Ovary (tissue), 9 donors: ENCODE data around the gene TRIO. TPM values are rescaled to one million over a fixed set of nuclear protein-coding genes. Genes with fewer than 3 reads are reported as not detected.

Experiments used
- DNase-seq, 5 donors: peaks; one replicate each; pipeline ENCODE4 v3.0.0-alpha.2; 2019 to 2020
- H3K27ac ChIP-seq, 2 donors: fragments of 200-600 bp; one replicate each; pipeline versions ENCODE4 v1.5.1 to v1.8.0; 2019 to 2022
- H3K27me3 ChIP-seq: fragments of 200-600 bp; one replicate; pipeline ENCODE4 v1.8.0; 2022
- H3K36me3 ChIP-seq: fragments of 200-600 bp; sonication (generic); one replicate; pipeline ENCODE4 v1.5.1; 2019
- H3K4me1 ChIP-seq: one replicate; pipeline ENCODE4 v1.8.1; 2013; ENCODE audit warnings: mild to moderate bottlenecking, moderate library complexity; ENCODE audit not compliant: insufficient read depth
- H3K4me3 ChIP-seq: fragments of 200-600 bp; sonication (generic); one replicate; pipeline ENCODE4 v1.5.1; 2017
- H3K9me3 ChIP-seq, 2 donors: fragments of 200-600 bp in 1 of 2; sonication (generic) in 1 of 2; one replicate each; pipeline versions ENCODE4 v1.5.1 to v1.8.1; 2013 to 2019; ENCODE audit warnings: mild to moderate bottlenecking in 1 of 2, moderate library complexity in 1 of 2
- EP300 ChIP-seq: sonication (generic); formaldehyde crosslinking; IDR thresholded peaks from one replicate; pipeline ENCODE4 v1.6.1; 2017; ENCODE audit warnings: antibody characterized with exemption
- POLR2A ChIP-seq: fragments of 450-650 bp; IDR thresholded peaks from one replicate; pipeline ENCODE4 v1.6.1; 2017; ENCODE audit warnings: antibody characterized with exemption, mild to moderate bottlenecking, moderate library complexity
- WGBS, 3 donors: extraction: QIAGEN DNeasy Blood & Tissue Kit in 1 of 3; methylation state at CpG; one replicate each; pipeline versions ENCODE4 v1.1.5 to v1.1.7; 2013 to 2017; 5-methylcytosine and 5-hydroxymethylcytosine counted together
- intact Hi-C, 4 donors: fragments of 100-400 bp; cut with DNase I; formaldehyde crosslinking; loops; one replicate each; pipeline versions ENCODE4 v1.11.0 to v1.15.1; 2022 to 2023
- polyA plus RNA-seq, 2 donors: library from polyadenylated mRNA; stranded (reverse); fragments of 200-250 nt in 1 of 2; fragments of 350-450 nt in 1 of 2; fragmentation: Illumina TruSeq in 1 of 2; extraction: RNeasy Lipid Tissue Mini Kit (QIAGEN cat#74804) in 1 of 2; gene quantifications; one replicate each; pipeline ENCODE4 v1.2.3, GENCODE V29; 2013 to 2014
- total RNA-seq, 7 donors: library from RNA; depleted of rRNA in 2 of 7; stranded (reverse); fragments of >200 nt in 2 of 7; fragmentation: NEBNext Ultra II Directional in 3 of 7; extraction: Animal tissue kit (Norgen Biotek cat#: 25700) in 3 of 7; gene quantifications; one replicate each; pipeline versions ENCODE4 v1.1.0 to v1.2.4, GENCODE V29; 2016 to 2023
- TF ChIP-seq, protein P1 (sequence below), 3 donors: fragments of 450-650 bp in 2 of 3; fragments of 200-600 bp in 1 of 3; IDR thresholded peaks; one replicate each; pipeline versions ENCODE4 v1.5.1 to v1.8.0; 2016 to 2022; ENCODE audit warnings: antibody characterized with exemption in 3 of 3, mild to moderate bottlenecking in 1 of 3
- donor health status: DM: no; HTN: no; CAD: no; lungs with moderate emphysema.
- donor health status: DM: no; HTN: no; CAD: no.
- donor health status: Bipolar disorder and iron deficiency.
- donor health status: DM: yes; HTN: yes; CAD: no.
- donor health status: DM: no; HTN: no; CAD: no.
- donor health status: DM: yes; HTN: yes; CAD: no.

Gene TRIO
- total and polyA plus RNA-seq, 9 donors, result 58.4 to 268 (median 125) TPM

DNA sequence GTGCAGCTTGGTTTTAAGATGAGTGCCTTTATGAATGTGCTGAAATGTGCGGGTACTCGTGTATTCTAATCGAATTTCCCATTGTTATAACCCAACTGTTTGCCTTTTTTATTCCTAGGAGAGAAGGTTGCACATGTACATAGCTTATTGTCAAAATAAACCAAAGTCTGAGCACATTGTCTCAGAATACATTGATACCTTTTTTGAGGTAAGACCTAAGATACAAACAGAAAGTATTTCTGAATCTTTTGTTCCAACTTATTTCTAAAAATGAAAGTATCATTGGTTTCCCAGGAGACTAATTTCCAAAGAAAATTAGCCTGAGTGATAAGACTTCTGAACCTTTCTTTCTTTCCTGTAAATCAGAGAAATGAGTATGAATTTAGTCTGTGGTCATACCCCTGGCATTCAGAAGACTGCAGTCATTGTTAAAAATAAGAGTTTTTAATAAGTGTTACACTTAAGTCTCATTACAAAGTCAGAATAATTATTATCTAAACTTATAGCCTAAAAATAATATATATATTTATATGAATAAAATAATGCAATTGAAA, 336.1 kb downstream of the TRIO start:
- no peaks in the 10 kb centered on the region for H3K36me3 ChIP-seq
- no peak overlapping the region for H3K27ac ChIP-seq

DNA sequence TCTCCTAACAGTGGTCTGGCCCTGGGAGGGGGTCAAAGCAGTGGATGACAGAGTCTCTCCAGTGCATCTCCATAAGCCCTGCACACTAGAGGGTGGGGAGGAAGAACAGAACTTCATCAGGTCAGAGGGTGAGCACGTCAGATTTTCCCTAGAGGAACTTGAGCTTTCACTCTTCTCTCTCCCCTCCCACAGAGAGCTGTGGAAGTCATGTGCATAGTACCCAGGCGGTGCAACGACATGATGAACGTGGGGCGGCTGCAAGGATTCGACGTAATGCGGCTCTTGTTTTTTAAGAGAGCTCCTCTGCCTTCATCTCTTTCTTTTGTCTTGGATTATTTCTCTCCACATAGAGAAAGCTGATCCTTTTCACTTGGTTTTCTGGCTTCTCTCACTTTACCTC, 338.2 kb downstream of the TRIO start:
- Histone ChIP-seq H3K36me3 (no peaks in the 10 kb centered on the region), H3K27me3 (no peaks in the 10 kb centered on the region), H3K4me1 (no peaks in the 10 kb centered on the region), H3K9me3 (no peaks in the 10 kb centered on the region), H3K4me3 (no peak overlapping the region), H3K27ac (no peak overlapping the region)
- 82 to 92% (median 91%) methylated on average over 8 of the region's 8 CpGs for whole genome bisulfite sequencing, 3 donors
- intact Hi-C loops, result no loop called here
- DNase-seq, result no peak
- no peak for TF ChIP-seq POLR2A

More for the DNA sequence above, 336.1 kb downstream of the TRIO start:
- no peak for DNase-seq
- Histone ChIP-seq H3K4me3 (no peak overlapping the region), H3K27me3 (no peaks in the 10 kb centered on the region), H3K4me1 (no peaks in the 10 kb centered on the region), H3K9me3 (no peaks in the 10 kb centered on the region)
- WGBS, 3 donors, result 92 to 95% (median 94%) methylated on average over 3 of the region's 3 CpGs
- TF ChIP-seq EP300, result no peak
- TF ChIP-seq, protein P1, sequence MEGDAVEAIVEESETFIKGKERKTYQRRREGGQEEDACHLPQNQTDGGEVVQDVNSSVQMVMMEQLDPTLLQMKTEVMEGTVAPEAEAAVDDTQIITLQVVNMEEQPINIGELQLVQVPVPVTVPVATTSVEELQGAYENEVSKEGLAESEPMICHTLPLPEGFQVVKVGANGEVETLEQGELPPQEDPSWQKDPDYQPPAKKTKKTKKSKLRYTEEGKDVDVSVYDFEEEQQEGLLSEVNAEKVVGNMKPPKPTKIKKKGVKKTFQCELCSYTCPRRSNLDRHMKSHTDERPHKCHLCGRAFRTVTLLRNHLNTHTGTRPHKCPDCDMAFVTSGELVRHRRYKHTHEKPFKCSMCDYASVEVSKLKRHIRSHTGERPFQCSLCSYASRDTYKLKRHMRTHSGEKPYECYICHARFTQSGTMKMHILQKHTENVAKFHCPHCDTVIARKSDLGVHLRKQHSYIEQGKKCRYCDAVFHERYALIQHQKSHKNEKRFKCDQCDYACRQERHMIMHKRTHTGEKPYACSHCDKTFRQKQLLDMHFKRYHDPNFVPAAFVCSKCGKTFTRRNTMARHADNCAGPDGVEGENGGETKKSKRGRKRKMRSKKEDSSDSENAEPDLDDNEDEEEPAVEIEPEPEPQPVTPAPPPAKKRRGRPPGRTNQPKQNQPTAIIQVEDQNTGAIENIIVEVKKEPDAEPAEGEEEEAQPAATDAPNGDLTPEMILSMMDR (IDR thresholded peaks at IDR 0.05), result no peak
- TF ChIP-seq POLR2A, result no peak
- intact Hi-C loops, result no loop called here

DNA sequence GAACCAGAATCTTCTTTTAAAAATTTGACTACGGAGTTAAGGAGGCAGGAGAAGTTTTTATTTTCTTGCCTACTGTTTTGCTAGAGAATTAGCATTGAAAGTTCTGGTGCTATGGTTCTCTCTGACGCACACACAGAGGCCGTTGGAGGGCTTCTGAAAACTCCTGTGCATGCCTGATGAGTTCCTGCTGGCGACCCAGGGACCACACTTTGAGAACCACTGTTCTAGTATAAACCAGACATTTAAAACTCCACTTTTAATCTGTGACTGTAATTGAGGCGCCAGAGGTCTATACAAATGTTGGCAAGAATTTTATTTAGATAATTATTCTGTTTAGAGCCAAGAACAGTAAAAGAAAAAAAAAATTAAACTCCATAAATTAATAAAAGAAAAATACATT, 338.9 kb downstream of the TRIO start:
- Histone ChIP-seq H3K27ac (no peak overlapping the region), H3K4me3 (no peak overlapping the region), H3K27me3 (no peaks in the 10 kb centered on the region), H3K9me3 (no peaks in the 10 kb centered on the region), H3K36me3 (no peaks in the 10 kb centered on the region), H3K4me1 (no peaks in the 10 kb centered on the region)
- TF ChIP-seq, protein P1 (IDR thresholded peaks at IDR 0.05), result no peak
- TF ChIP-seq EP300, result no peak
- TF ChIP-seq POLR2A, result no peak
- no peak for DNase-seq
- WGBS, 3 donors, result 48 to 55% (median 52%) methylated on average over 5 of the region's 5 CpGs
- intact Hi-C loops, result no loop called here

DNA sequence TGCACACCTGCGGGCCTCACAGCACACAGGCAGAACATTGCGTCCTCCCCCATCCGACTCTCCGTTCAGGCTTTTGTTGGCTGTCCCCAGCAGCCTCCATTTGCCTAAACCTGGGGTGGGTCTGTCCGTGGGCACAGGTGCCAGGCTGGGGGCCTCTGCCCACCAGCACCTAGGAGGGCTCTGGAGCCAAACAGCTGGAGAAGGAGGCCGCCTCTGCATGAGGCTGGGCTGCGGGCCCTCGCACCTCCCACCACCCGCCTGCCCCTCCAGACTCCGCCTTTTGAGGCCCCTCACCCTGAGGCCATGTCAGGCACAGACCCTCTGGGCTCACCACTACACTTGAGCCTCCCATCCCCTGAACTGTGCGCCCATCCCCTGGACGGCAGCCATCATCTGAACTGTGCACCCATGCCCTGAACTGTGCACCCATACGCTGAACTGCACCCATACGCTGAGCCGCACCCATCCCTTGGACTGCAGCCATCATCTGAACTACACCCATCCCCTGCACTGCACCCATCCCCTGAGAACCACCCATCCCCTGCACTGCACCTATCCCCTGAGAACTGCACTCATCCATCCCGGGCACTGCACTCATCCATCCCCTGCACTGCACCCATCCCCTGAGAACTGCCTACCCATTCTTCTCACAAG, 340.5 kb downstream of the TRIO start:
- intact Hi-C loops, result no loop called here
- WGBS, 3 donors, result 92 to 95% (median 94%) methylated on average over 16 of the region's 16 CpGs

More for the DNA sequence above, 340.5 kb downstream of the TRIO start:
- no peak for TF ChIP-seq POLR2A
- TF ChIP-seq, protein P1 (IDR thresholded peaks at IDR 0.05), result no peak
- no peak for TF ChIP-seq EP300
- Histone ChIP-seq H3K27me3 (no peaks in the 10 kb centered on the region), H3K36me3 (no peaks in the 10 kb centered on the region), H3K9me3 (no peaks in the 10 kb centered on the region), H3K4me3 (no peak overlapping the region), H3K4me1 (no peaks in the 10 kb centered on the region), H3K27ac (no peak overlapping the region)
- DNase-seq, result no peak
